Activated CD4-positive, alpha-beta T cell treated with anti-CD3 and anti-CD28 coated beads, Interleukin-2, amount 10 ng/mL, durations not matched to agents 7 days and 5 days (primary cell): ENCODE data around the gene ZNF215. TPM values are rescaled to one million over a fixed set of nuclear protein-coding genes. Genes with fewer than 3 reads are reported as not detected.

Experiments
- total RNA-seq, 2 experiments: library from RNA; stranded (reverse); gene quantifications; one replicate each; pipeline ENCODE4 v1.2.3, GENCODE V29; 2021

The ZNF215 gene
- total RNA-seq, 2 experiments from 2014 or later = 0.96 to 1.4 TPM

Other genes with a start within 250 kb of the ZNF215 start
- 10 to 100 TPM; 50.0 to 56.0 TPM for gene MRPL17, start 243.1 kb upstream of the ZNF215 start, total RNA-seq
- not detected for gene OR2AG2, start 154.4 kb upstream of the ZNF215 start, total RNA-seq
- not detected for gene OR2AG1, start 143.4 kb upstream of the ZNF215 start, total RNA-seq
- gene OR6A2, start 126.7 kb upstream of the ZNF215 start, total RNA-seq = not detected
- not detected for gene OR10A5, start 80.7 kb upstream of the ZNF215 start, total RNA-seq
- not detected for gene OR10A2, start 63.4 kb upstream of the ZNF215 start, total RNA-seq
- not detected for gene OR10A4, start 49.8 kb upstream of the ZNF215 start, total RNA-seq
- gene OR2D2, start 33.9 kb upstream of the ZNF215 start, total RNA-seq = not detected
- not detected for gene OR2D3, start 5.4 kb upstream of the ZNF215 start, total RNA-seq
- not detected for gene ZNF214, start 93.9 kb downstream of the ZNF215 start, total RNA-seq
- gene NLRP14, start 94.1 kb downstream of the ZNF215 start, total RNA-seq = under 1 TPM in 1 of 2 experiments, not detected in 1; 0.05 TPM
- gene RBMXL2, start 162.6 kb downstream of the ZNF215 start, total RNA-seq = not detected